HS-27A (cell line): ENCODE data around the gene MCTP1.

Experiments used
- DNase-seq: peaks from one replicate; pipeline ENCODE4 v3.0.0-alpha.2; 2012; ENCODE audit warnings: low read depth, missing footprints

Gene MCTP1

DNA sequence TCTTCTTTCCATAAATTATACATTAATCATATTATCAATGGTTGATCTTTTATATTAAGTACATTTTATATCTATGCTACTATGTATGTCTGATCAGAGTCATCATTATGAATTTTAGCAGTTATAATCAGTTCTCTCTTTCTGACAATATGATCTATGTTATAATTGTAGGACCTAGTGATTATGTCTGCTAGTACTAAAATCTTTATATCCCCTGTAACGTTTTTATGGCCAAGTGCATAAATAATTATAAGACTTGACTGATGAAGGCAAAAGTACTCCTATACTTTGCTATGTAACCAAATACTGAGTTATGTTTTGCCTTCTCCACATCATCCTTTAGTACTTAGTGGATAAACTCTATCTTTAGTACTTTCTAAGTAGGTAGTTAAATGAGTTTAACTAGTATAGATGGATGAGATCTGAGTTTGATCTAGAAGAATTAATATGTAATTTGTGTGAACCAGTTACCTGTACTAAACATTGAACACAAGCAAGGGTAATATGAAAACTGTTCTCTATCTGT is 591.0 kb downstream of the MCTP1 start:
- DNase-seq, result no peak

GRCh38 chr5:94693043-94693822 is 591.7 kb downstream of the MCTP1 start:
- peak; percentile 57 for DNase-seq

DNA sequence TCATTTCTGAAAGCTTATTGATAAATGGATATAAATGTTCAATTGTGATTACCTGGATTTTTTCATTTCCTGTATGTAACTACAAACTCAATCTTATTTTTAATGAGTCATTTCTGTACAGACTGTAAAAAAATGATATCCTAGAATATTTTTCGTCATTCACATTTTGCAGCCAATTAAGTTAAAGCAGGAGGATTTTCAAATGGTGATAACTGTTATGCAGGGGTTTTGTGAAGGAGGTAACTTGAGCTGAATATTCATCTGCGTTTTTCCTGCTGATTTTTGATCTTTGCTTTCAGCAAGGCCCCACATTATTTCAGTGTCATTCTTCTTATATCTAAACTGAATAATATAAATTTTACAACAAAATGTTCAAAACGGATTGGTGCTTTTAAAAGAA is 592.3 kb downstream of the MCTP1 start:
- DNase-seq, result no peak

GRCh38 chr5:94691949-94692348 is 592.9 kb downstream of the MCTP1 start:
- no peak for DNase-seq

- no peak for DNase-seq
Measured at GRCh38 chr5:94691291-94691690, 593.6 kb downstream of the MCTP1 start.

- no peak for DNase-seq
Measured at GRCh38 chr5:94690778-94691177, 594.1 kb downstream of the MCTP1 start.

GRCh38 chr5:94689908-94690307 is 595.0 kb downstream of the MCTP1 start:
- no peak for DNase-seq

GRCh38 chr5:94682814-94683520 is 601.9 kb downstream of the MCTP1 start:
- DNase-seq, result no peak

- DNase-seq, result no peak
Measured at GRCh38 chr5:94675965-94676618, 608.8 kb downstream of the MCTP1 start.

- no peak for DNase-seq
Measured at GRCh38 chr5:94674490-94675382, 610.2 kb downstream of the MCTP1 start.

- no peak for DNase-seq
Measured at GRCh38 chr5:94672746-94673145, 612.1 kb downstream of the MCTP1 start.

- no peak for DNase-seq
Measured at GRCh38 chr5:94670726-94671125, 614.2 kb downstream of the MCTP1 start.

DNA sequence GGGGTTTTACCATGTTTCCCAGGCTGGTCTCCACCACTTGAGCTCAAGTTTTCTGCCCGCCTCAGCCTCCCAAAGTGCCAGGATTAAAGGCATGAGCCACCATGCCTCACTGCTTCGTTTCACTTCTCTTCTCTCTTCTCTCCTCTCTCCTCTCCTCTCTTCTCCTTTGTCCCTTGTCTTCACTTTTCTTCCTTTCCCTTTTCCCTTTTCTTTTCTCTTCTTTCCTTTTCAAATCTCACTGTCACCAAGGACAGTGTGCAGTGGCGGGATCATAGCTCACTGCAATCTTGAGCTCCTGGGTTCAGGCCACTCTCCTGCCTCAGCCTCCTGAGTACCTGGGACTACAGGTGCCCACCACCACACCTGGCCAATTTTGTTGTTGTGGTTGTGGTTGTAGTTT is 617.0 kb downstream of the MCTP1 start:
- DNase-seq, result no peak

DNA sequence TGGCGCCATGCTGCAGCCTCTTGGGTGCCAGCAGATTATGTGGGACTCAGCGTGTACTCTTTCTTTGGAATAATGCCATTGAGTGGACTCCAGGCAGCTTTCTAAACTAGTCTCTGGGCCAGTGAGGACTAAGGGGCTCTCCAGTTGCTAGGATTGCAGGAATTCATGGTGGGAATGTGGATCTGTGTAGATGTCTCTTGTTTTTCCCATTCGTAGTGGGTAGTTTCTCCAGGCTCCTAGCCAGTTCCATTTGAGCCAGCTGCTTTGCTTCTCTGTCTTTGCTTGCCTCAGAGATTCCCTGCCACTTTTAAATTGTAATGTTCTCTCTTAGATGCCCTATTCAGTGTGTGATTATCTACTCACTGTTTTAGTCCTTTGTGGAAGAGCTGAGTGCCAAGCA is 623.8 kb downstream of the MCTP1 start:
- DNase-seq, result no peak

DNA sequence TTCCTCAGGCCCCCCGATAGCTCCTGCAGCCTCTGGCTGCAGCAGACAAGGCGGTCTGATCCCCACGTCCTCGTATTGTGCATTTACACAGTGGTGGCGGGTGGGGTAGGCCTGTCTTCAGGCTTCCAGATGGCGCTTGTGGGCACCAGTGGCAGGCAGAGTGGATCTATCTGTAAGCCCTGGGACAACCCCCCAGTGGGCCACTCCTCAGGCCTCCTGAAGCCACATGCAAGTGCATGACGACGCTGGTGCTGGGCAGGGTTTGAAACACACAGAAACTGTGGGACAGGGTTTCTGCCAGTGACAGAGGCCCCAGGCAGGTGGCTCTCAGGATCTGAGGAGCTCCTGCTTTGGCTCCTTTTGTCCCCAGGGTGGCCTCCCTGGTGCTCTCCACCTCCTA is 624.4 kb downstream of the MCTP1 start:
- no peak for DNase-seq

DNA sequence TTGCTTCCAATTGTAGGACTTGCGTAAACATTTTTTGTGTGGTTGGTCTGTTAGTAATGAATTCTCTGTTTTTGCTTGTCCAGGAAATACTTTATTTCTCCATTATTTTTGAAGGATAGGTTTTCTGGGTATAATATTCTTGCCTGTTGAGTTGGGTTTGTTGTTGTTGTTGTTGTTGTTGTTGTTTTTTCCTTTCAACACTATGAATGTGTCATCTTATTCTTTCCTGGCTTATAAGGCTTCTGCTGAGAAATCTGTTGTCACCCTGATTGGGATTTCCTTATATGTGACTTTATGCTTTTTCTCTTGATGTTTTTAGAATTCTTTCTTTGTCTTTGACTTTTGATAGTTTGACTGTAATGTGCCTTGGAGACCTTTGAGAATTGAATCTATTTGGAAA is 626.6 kb downstream of the MCTP1 start:
- DNase-seq, result no peak
